Natural killer cell treated with Interleukin-12 subunit alpha and Interleukin-12 subunit beta and Interleukin-15 and Interleukin-18, amount 100 ng/mL, for 72 hours (primary cell): ENCODE data around the gene PTPRE. TPM values are rescaled to one million over a fixed set of nuclear protein-coding genes. Genes with fewer than 3 reads are reported as not detected.

Experiments
- ATAC-seq, 2 donors: fragments of 150-1000 bp; cut with Tn5 transposase in 1 of 2; sonication (Bioruptor Pico), chemical (Tn5 transposase) in 1 of 2; 2 replicates each; pipeline ENCODE4 v1.10.0; 2021
- DNase-seq: peaks from one replicate; pipeline ENCODE4 v3.0.0; 2022; ENCODE audit warnings: low spot score
- H3K27ac Mint-ChIP-seq, 2 donors: 1 replicate in 1 of 2; 2 replicates in 1 of 2; pipeline ENCODE4 v1.8.0; 2022; ENCODE audit warnings: mixed read lengths in 2 of 2, mild to moderate bottlenecking in 1 of 2, moderate library complexity in 1 of 2
- H3K27me3 Mint-ChIP-seq, 2 donors: 1 replicate in 1 of 2; 2 replicates in 1 of 2; pipeline ENCODE4 v1.8.0; 2022; ENCODE audit warnings: mixed read lengths in 2 of 2
- H3K36me3 Mint-ChIP-seq: one replicate; pipeline ENCODE4 v1.8.0; 2022; ENCODE audit warnings: mixed read lengths
- H3K4me1 Mint-ChIP-seq, 2 donors: 1 replicate in 1 of 2; 2 replicates in 1 of 2; pipeline ENCODE4 v1.8.0; 2022; ENCODE audit warnings: low read depth in 2 of 2, mixed read lengths in 2 of 2, mild to moderate bottlenecking in 1 of 2
- H3K4me3 Mint-ChIP-seq: one replicate; pipeline ENCODE4 v1.8.0; 2022; ENCODE audit warnings: mixed read lengths
- H3K9me3 Mint-ChIP-seq: 2 replicates; pipeline ENCODE4 v1.8.0; 2022; ENCODE audit warnings: mixed read lengths
- total RNA-seq, 2 donors: library from RNA; stranded (reverse); gene quantifications; one replicate each; pipeline ENCODE4 v1.2.3, GENCODE V29; 2022

Gene PTPRE
- total RNA-seq, 2 donors from 2014 or later = 65.1 to 147 TPM

GRCh38 chr10:128040096-128040495, 133.2 kb downstream of the PTPRE start:
- no peak for DNase-seq

GRCh38 chr10:128040681-128041080, 133.8 kb downstream of the PTPRE start:
- DNase-seq = peak; percentile 29
- no peak for ATAC-seq
- Mint-ChIP-seq H3K4me1 (peaks cover 28 to 39% of the 10 kb centered on the region in 2 donors), H3K27ac (peak overlapping the region in 1 of 2 donors; percentile 84), H3K9me3 (no peaks in the 10 kb centered on the region), H3K4me3 (no peak overlapping the region), H3K27me3 (no peaks in the 10 kb centered on the region), H3K36me3 (no peaks in the 10 kb centered on the region)

More at GRCh38 chr10:128040096-128040495, 133.2 kb downstream of the PTPRE start:
- Mint-ChIP-seq H3K27ac (peak overlapping the region in 1 of 2 donors; percentile 84), H3K36me3 (no peaks in the 10 kb centered on the region), H3K9me3 (no peaks in the 10 kb centered on the region), H3K27me3 (no peaks in the 10 kb centered on the region), H3K4me3 (no peak overlapping the region), H3K4me1 (peaks cover 28 to 40% of the 10 kb centered on the region in 2 donors)
- no peak for ATAC-seq

GRCh38 chr10:128042131-128042610, 135.3 kb downstream of the PTPRE start:
- Mint-ChIP-seq H3K4me1 (peaks cover 32 to 39% of the 10 kb centered on the region in 2 donors), H3K36me3 (no peaks in the 10 kb centered on the region), H3K27me3 (no peaks in the 10 kb centered on the region), H3K9me3 (no peaks in the 10 kb centered on the region), H3K4me3 (peak overlapping the region; percentile 55), H3K27ac (peak overlapping the region; percentile 31 to 88)
- ATAC-seq (peak; percentile 91 to 92), DNase-seq (peak; percentile 81)

GRCh38 chr10:128043259-128044045, 136.5 kb downstream of the PTPRE start:
- H3K36me3 Mint-ChIP-seq = no peaks in the 10 kb centered on the region
- no peak overlapping the region for H3K4me3 Mint-ChIP-seq
- H3K9me3 Mint-ChIP-seq = no peaks in the 10 kb centered on the region
- ATAC-seq (no peak), DNase-seq (peak; percentile 6)
- peak overlapping the region; percentile 49 to 98 for H3K27ac Mint-ChIP-seq
- peaks cover 45% of the 10 kb centered on the region in 2 donors for H3K4me1 Mint-ChIP-seq
- no peaks in the 10 kb centered on the region for H3K27me3 Mint-ChIP-seq

- DNase-seq (peak; percentile 38), ATAC-seq (no peak)
- H3K36me3 Mint-ChIP-seq = no peaks in the 10 kb centered on the region
- no peaks in the 10 kb centered on the region for H3K27me3 Mint-ChIP-seq
- peaks cover 45 to 48% of the 10 kb centered on the region in 2 donors for H3K4me1 Mint-ChIP-seq
- H3K4me3 Mint-ChIP-seq = no peak overlapping the region
- H3K27ac Mint-ChIP-seq = peak overlapping the region; percentile 49 to 98
- no peaks in the 10 kb centered on the region for H3K9me3 Mint-ChIP-seq
Measured at GRCh38 chr10:128044186-128044585, 137.3 kb downstream of the PTPRE start.

GRCh38 chr10:128044961-128045832, 138.3 kb downstream of the PTPRE start:
- Mint-ChIP-seq H3K27me3 (no peaks in the 10 kb centered on the region), H3K9me3 (no peaks in the 10 kb centered on the region), H3K4me3 (no peak overlapping the region), H3K27ac (peak overlapping the region; percentile 98), H3K4me1 (peaks cover 48 to 54% of the 10 kb centered on the region in 2 donors), H3K36me3 (no peaks in the 10 kb centered on the region)
- ATAC-seq (no peak), DNase-seq (peak; percentile 44)

GRCh38 chr10:128045833-128046120, 138.9 kb downstream of the PTPRE start:
- ATAC-seq (no peak), DNase-seq (peak; percentile 55)
- Mint-ChIP-seq H3K9me3 (no peaks in the 10 kb centered on the region), H3K4me1 (peaks cover 53 to 58% of the 10 kb centered on the region in 2 donors), H3K27ac (peak overlapping the region; percentile 98), H3K4me3 (peak overlapping the region; percentile 60), H3K27me3 (no peaks in the 10 kb centered on the region), H3K36me3 (peaks cover 6% of the 10 kb centered on the region)

- peak overlapping the region; percentile 60 for H3K4me3 Mint-ChIP-seq
- peaks cover 8% of the 10 kb centered on the region for H3K36me3 Mint-ChIP-seq
- H3K4me1 Mint-ChIP-seq = peaks cover 57 to 62% of the 10 kb centered on the region in 2 donors
- ATAC-seq (no peak), DNase-seq (peak; percentile 46)
- no peaks in the 10 kb centered on the region for H3K9me3 Mint-ChIP-seq
- H3K27me3 Mint-ChIP-seq = no peaks in the 10 kb centered on the region
- H3K27ac Mint-ChIP-seq = peak overlapping the region; percentile 98
Measured at GRCh38 chr10:128046156-128046952, 139.5 kb downstream of the PTPRE start.

GRCh38 chr10:128046953-128047290, 140.0 kb downstream of the PTPRE start:
- H3K9me3 Mint-ChIP-seq = no peaks in the 10 kb centered on the region
- H3K36me3 Mint-ChIP-seq = peaks cover 8% of the 10 kb centered on the region
- ATAC-seq = no peak
- peak overlapping the region; percentile 98 for H3K27ac Mint-ChIP-seq
- H3K4me3 Mint-ChIP-seq = peak overlapping the region; percentile 98
- DNase-seq = peak; percentile 57
- H3K27me3 Mint-ChIP-seq = no peaks in the 10 kb centered on the region
- peaks cover 56 to 63% of the 10 kb centered on the region in 2 donors for H3K4me1 Mint-ChIP-seq

GRCh38 chr10:128047351-128047750, 140.4 kb downstream of the PTPRE start:
- Mint-ChIP-seq H3K36me3 (peaks cover 8% of the 10 kb centered on the region), H3K4me3 (peak overlapping the region; percentile 98), H3K4me1 (peaks cover 56 to 63% of the 10 kb centered on the region in 2 donors), H3K9me3 (no peaks in the 10 kb centered on the region), H3K27me3 (no peaks in the 10 kb centered on the region), H3K27ac (peak overlapping the region; percentile 98)
- ATAC-seq (peak; percentile 96), DNase-seq (peak; percentile 91)

- Mint-ChIP-seq H3K27ac (peak overlapping the region; percentile 98), H3K4me3 (peak overlapping the region; percentile 98), H3K27me3 (no peaks in the 10 kb centered on the region), H3K36me3 (peaks cover 8% of the 10 kb centered on the region), H3K9me3 (no peaks in the 10 kb centered on the region), H3K4me1 (peaks cover 56 to 64% of the 10 kb centered on the region in 2 donors)
- ATAC-seq (peak; percentile 71 to 72), DNase-seq (peak; percentile 66)
Measured at GRCh38 chr10:128047991-128048818, 141.3 kb downstream of the PTPRE start.

GRCh38 chr10:128048819-128049210, 141.9 kb downstream of the PTPRE start:
- no peak for DNase-seq
- Mint-ChIP-seq H3K4me1 (peaks cover 56 to 67% of the 10 kb centered on the region in 2 donors), H3K9me3 (no peaks in the 10 kb centered on the region), H3K4me3 (peak overlapping the region; percentile 98), H3K27me3 (no peaks in the 10 kb centered on the region), H3K27ac (peak overlapping the region; percentile 98), H3K36me3 (peaks cover 8% of the 10 kb centered on the region)
- no peak for ATAC-seq
